Astrocyte of the spinal cord (primary cell): ENCODE data around the gene SLC49A3.
"Not testable (repeated sequence)": the region's sequence is repeated elsewhere in the genome, so short reads cannot be mapped to it uniquely, and the experiment has no call there.

ENCODE experiments used
- DNase-seq: peaks from one replicate; pipeline ENCODE4 v3.0.0; 2011; ENCODE audit warnings: low read depth, low spot score
- H3K4me3 ChIP-seq: 2 replicates; pipeline ENCODE4 v1.5.1; 2011; ENCODE audit warnings: low read depth, mild to moderate bottlenecking, low read length, moderate library complexity
- CTCF ChIP-seq: IDR thresholded peaks from 2 replicates; pipeline ENCODE4 v1.5.1; 2012; ENCODE audit warnings: low read depth, mild to moderate bottlenecking, low read length, inconsistent platforms
- in situ Hi-C: cut with HindIII; loops from 2 replicates; pipeline ENCODE4 v1.10.0; 2017; ENCODE audit warnings: low sequenced_read_pairs

SLC49A3 gene

GRCh38 chr4:703336-704197, 14.6 kb upstream of the SLC49A3 start:
- no peak for TF ChIP-seq CTCF
- in situ Hi-C loops = no loop called here
- H3K4me3 ChIP-seq = no peak overlapping the region
- no peak for DNase-seq

GRCh38 chr4:702618-703048, 13.7 kb upstream of the SLC49A3 start:
- TF ChIP-seq CTCF = no peak

GRCh38 chr4:700587-701264, 11.8 kb upstream of the SLC49A3 start:
- in situ Hi-C loops = no loop called here

More at GRCh38 chr4:702618-703048, 13.7 kb upstream of the SLC49A3 start:
- no peak for DNase-seq
- in situ Hi-C loops = no loop called here
- H3K4me3 ChIP-seq = no peak overlapping the region

GRCh38 chr4:699816-700580, 11.0 kb upstream of the SLC49A3 start:
- H3K4me3 ChIP-seq = no peak overlapping the region
- in situ Hi-C loops = no loop called here

More at GRCh38 chr4:700587-701264, 11.8 kb upstream of the SLC49A3 start:
- no peak overlapping the region for H3K4me3 ChIP-seq
- DNase-seq = no peak
- no peak for TF ChIP-seq CTCF

GRCh38 chr4:694341-694940, 5.5 kb upstream of the SLC49A3 start:
- DNase-seq, in situ Hi-C loops, H3K4me3 ChIP-seq: not testable (repeated sequence)

More at GRCh38 chr4:699816-700580, 11.0 kb upstream of the SLC49A3 start:
- DNase-seq = no peak
- no peak for TF ChIP-seq CTCF

- no peak overlapping the region for H3K4me3 ChIP-seq
- no peak for TF ChIP-seq CTCF
- DNase-seq = no peak
- in situ Hi-C loops = no loop called here
These were observed 4.0 kb upstream of the SLC49A3 start for GRCh38 chr4:692771-693554.
